NCI-H146 treated with DMSO at 0.1 percent for 48 hours (cell line): ENCODE results near the gene TRIO.

Experiments used
- DNase-seq: peaks from one replicate; lab custom pipeline; 2025; ENCODE audit not compliant: unreplicated experiment; lab: John Stamatoyannopoulos, UW

Gene TRIO

GRCh38 chr5:14263699-14264098 lies 120.6 kb downstream of the TRIO start:
- no peak for DNase-seq

GRCh38 chr5:14264605-14265316 lies 121.6 kb downstream of the TRIO start:
- peak; percentile 88 for DNase-seq

DNA sequence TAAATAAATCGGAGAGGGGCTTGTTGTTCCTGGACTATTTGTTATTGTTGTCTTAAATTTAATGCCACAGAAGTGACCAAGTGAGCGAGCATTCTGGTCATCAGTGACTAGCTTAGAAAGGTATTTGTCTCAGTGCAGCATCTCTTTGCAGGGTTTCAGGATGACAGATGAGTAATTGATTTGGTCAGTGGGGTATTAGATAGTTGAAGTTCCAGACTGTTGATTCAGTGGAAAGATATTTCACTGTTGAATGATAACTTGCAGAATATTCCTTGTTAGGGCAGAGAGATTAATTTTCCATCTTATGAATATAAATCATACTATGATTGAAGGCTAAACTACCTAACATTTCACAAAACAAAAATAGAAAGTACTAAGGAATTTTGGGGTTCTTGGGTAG lies 122.4 kb downstream of the TRIO start:
- DNase-seq, result no peak

GRCh38 chr5:14266171-14266570 lies 123.0 kb downstream of the TRIO start:
- no peak for DNase-seq

- DNase-seq, result no peak
Observed at GRCh38 chr5:14266686-14267085, 123.5 kb downstream of the TRIO start.

DNA sequence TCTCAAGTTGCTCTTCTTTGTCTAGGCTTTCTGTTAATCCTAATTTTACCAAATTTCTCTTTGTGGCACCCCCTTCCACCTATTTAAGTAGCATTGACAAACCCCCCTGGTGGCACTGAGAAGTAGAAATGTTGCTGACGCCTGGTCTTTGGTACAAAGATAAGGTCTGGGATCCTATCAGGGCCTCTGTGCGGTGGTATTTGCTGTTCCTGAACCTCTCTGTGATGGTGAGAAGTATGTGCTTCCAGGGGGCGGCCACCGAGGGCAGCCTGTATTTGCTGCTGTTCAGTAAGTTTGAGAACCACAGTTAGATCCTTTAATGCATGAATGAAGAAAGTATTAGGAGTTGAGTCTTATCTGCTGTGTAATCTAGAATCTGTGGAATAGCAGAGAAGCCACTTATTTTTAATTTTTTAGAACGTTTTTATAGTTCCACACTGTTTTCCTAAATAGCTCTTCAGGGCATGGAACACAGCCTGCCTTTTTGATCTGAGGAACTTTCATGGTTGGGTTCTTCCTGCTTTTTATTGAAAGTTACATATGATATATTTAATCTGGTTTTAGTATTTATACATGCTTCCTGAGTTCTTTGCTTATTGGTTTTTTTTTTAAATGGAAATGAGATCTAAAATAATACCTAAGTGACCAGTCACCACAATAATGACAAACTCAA lies 124.2 kb downstream of the TRIO start:
- no peak for DNase-seq

GRCh38 chr5:14267991-14268708 lies 125.0 kb downstream of the TRIO start:
- DNase-seq, result no peak

- no peak for DNase-seq
Observed at GRCh38 chr5:14268738-14269137, 125.6 kb downstream of the TRIO start.

DNA sequence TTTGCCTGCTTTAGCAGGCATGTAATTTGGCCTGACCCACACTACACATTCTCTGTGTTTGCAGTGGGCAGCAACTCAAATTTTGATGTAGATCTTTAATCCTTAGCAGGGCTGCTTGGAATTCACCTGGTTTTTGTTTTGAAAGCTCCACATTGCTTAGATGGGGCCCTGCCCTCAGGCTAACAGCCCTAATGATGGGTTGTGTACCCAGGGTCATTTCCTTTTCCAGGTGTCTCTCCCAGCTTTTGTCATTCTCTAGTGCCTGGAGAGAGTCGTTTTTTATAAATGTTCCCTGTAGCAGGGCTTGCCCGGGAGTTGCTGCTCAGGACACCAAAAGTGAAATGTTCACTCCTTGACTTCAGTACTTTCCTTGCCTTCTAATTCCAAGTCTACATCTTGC lies 126.3 kb downstream of the TRIO start:
- DNase-seq, result peak; percentile 89

DNA sequence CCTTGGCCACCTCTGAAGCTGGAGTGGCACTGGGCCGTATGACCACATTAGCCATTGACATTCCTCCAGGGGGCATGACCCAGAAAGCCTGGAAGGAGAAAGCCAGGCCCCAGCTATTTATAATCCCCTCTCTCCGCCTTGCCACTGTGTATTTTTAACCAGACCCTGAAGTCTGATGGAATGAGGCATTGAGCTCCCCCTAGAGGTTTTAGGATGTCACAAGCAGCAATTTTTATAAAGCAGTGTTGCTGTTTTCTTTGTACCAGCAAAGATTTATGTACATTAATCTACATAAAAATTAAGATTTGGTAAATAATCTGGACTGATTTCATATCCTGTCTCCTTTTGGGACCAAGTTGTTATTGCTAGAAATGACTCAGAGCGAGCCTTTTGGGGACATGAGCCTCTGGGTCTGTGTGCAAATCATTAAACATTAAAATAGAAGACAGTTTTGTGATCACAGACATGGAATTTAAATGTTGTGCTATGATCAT lies 127.1 kb downstream of the TRIO start:
- peak; percentile 67 for DNase-seq

DNA sequence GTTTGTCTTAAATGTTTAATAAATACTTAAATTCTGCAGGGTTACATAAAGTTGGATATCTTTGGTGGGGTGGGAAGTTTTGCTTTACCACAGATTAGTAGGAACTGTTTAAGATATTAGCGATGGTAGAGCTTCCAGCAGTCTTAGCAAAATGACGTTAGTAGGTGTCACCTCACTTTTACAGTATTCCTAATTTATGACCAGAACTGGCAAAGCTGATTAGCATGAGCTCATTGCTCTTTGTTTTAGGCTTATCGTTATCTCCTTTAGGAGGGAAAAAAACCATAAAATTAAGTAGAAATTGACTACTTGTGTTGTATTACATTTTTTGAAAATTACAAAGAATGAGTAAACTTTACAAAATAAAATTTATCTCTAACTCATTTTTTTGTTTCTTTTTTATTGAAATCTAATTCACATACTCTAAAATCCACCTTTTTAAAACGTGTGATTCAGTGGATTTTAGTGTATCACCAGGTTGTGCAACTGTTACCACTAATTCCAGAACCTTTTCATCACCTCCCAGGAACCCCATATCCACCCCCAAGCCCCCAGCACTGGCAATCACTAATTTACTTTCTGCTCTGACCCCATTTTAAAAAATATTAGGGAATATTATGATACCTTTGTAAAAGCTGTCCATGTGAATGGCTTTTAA lies 129.5 kb downstream of the TRIO start:
- DNase-seq, result no peak

DNA sequence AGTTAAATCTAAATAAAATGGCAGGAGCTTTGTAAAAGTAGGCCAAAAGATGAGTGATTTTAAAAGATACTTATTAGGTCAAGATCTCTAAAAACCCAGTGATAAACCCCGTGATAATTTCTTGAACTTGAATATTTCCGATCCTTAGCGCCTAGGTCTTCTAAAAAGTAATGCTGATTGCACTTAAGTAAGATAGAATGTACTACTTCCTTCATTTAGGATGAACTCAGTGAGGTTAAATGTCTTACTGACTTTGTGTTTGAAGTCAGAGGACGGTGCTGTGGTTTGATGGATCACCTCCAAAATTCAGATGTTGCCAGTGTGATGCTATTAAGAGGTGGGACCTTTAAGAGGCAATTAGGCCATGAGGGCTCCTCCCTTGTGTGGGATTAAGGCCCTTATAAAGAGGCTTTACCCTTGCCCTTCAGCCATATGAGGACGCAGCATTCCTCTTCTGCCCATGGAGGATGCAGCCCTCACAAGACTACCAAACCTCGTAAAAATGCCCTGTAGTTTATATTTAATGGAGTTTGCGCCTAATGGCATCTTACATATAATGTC lies 130.1 kb downstream of the TRIO start:
- DNase-seq, result no peak

DNA sequence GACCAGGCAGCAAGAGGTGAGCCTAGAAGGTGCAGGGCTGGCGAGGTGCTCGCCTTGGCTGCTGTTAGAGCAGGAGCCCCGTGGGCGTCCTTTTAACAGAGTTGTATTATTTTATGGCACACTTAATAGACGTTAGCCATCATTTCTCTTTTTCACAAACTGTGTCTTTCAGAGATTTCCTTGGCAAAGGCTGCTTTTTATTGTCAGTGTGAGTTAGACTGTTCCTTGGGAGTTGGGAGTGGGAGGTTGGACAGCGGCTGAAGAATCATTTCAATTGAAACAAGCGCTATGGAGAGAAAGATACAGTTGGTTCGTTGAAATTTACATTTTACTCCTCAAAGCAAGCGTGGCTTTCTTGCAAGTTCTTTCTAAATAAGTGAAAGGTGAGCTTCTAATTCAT lies 133.2 kb downstream of the TRIO start:
- DNase-seq, result no peak

- no peak for DNase-seq
Observed at GRCh38 chr5:14277385-14278320, 134.5 kb downstream of the TRIO start.

DNA sequence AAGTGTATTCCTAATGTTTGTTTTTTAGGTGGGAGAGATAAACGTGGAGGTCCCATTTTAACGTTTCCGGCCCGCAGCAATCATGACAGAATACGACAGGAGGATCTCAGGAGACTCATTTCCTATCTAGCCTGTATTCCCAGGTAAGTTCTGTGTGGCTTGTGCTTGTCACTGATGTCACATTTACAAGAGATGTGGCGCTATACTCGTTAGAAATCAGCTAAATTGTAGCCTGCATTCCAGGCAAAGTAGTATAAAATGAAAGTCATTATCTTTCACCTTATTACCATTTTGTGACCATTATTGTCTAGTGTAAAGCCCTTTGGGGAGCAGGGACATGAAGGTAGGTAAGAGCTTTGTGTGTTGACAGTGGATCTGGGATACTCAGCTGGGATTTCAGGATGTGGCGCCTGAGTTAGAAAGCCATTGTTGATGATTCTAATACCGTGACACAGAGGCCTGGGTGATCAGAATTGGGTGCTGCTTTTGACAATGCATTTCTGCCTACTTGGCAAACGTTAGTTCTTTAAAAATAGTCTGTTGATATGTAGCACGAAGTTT lies 137.2 kb downstream of the TRIO start:
- no peak for DNase-seq

GRCh38 chr5:14281746-14282181 lies 138.6 kb downstream of the TRIO start:
- DNase-seq, result no peak

GRCh38 chr5:14283139-14283538 lies 140.0 kb downstream of the TRIO start:
- DNase-seq, result no peak

DNA sequence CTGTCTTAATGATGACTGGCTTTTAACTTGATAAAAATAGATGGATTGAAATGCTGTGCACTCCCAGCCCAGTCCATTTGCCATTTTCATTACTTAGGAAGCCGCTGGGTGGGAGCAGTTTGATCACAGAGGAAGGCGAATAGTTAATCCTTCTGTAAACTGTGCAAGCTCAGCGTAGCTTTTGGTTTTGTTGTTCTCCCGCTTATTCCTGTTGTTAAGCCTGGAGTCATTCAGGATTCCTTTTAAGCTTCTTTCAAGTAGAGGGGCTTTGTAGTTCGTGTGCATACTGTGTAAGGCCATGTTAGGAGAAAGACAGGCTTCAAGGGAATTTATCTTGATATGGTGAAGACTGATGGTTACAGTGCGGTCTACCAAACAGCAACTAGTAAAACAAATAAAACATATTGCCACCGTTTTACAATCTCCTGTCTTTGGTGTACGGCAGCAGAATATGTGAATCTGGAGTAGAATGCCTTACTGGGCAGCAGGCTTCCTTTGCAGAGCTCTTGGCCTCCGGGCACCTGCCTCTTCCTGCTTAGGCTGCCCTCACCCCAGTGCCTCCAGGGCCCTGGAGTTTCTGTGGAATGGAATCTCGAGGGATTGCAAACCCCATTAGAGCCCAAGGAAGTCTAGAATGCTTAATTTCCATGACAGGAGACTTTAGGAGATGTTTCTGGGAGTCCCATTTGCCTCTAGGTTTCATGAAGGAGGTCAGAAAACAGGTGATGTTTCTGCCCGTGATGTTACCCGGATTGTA lies 141.4 kb downstream of the TRIO start:
- DNase-seq, result no peak

- DNase-seq, result no peak
Observed at GRCh38 chr5:14286007-14286406, 142.9 kb downstream of the TRIO start.
